ENCODE results near the gene CFAP119. TPM values are rescaled to one million over a fixed set of nuclear protein-coding genes. Genes with fewer than 3 reads are reported as not detected.

The CFAP119 gene
- total and polyA plus RNA-seq, 9 of the 15 experiments (the other 6 are each of a cell fraction or from before 2014, with no cell fraction given) = 5.5 to 33.7 (median 9.6) TPM

GRCh38 chr16:30775131-30775391, 13.2 kb upstream of the CFAP119 start:
- ATAC-seq (no peak), DNase-seq (ENCODE audit: extremely low read depth in 1 of 4, low spot score in 3 of 4) (no peak), FAIRE-seq (no peak)
- TF ChIP-seq MCM7 (IDR thresholded peaks at IDR 0.05) (no peak), MCM2 (IDR thresholded peaks at IDR 0.05; ENCODE audit: low read depth) (no peak), CHD2 (IDR thresholded peaks at IDR 0.05; ENCODE audit: low read depth, low read length) (no peak), ZNF586 (CRISPR knock-in tag; conservative IDR thresholded peaks at IDR 0.05) (no peak), NONO (IDR thresholded peaks at IDR 0.05; ENCODE audit: low read depth in 2 of 2, low read length in 1 of 2) (peak in 1 of 2 experiments; percentile 22; a peak in 1 of 4 replicates), GATA2 (CRISPR knock-in tag; IDR thresholded peaks at IDR 0.05) (no peak), SP2 (IDR thresholded peaks at IDR 0.05; ENCODE audit: extremely low read depth, low read depth, low read length, poor library complexity, severe bottlenecking) (no peak), NCOA2 (IDR thresholded peaks at IDR 0.05; ENCODE audit: partially characterized antibody in 2 of 2) (no peak), NCOA6 (IDR thresholded peaks at IDR 0.05) (no peak), U2AF1 (optimal IDR thresholded peaks at IDR 0.05; ENCODE audit: low read depth, low read length) (no peak), ZNF583 (CRISPR knock-in tag; IDR thresholded peaks at IDR 0.05) (no peak), KLF1 (tag; IDR thresholded peaks at IDR 0.05) (peak; percentile 92; the same call in 1 of the 2 replicates), ZBTB7A (IDR thresholded peaks at IDR 0.05; ENCODE audit: borderline replicate concordance, control insufficient read depth, low read depth, low read length) (peak; percentile 82; the same call in 1 of the 2 replicates), ZNF445 (CRISPR knock-in tag; IDR thresholded peaks at IDR 0.05; ENCODE audit: low read depth) (0 out of 2 replicates have a peak, but pooled peaks have one; percentile 3), MYNN (IDR thresholded peaks at IDR 0.05) (0 out of 2 replicates have a peak, but pooled peaks have one; percentile 71), MYNN (CRISPR knock-in tag; IDR thresholded peaks at IDR 0.05) (no peak), GATAD2B (IDR thresholded peaks at IDR 0.05; ENCODE audit: borderline replicate concordance) (no peak), HMGN3 (IDR thresholded peaks at IDR 0.05; ENCODE audit: borderline replicate concordance, extremely low read depth, insufficient read length, low read depth, low read length) (peak; percentile 37), LCOR (CRISPR knock-in tag; IDR thresholded peaks at IDR 0.05) (0 out of 2 replicates have a peak, but pooled peaks have one; percentile 6), PURB (CRISPR knock-in tag; IDR thresholded peaks at IDR 0.05; ENCODE audit: low read depth) (no peak), HNRNPK (IDR thresholded peaks at IDR 0.05; ENCODE audit: low read depth, low read length, poor library complexity, severe bottlenecking) (no peak), TGIF2 (CRISPR knock-in tag; IDR thresholded peaks at IDR 0.05) (0 out of 2 replicates have a peak, but pooled peaks have one; percentile 75)
- H2AFZ ChIP-seq (ENCODE audit: low read depth, low read length) = peak overlapping the region; percentile 41; the same call in 1 of the 2 replicates
- no peaks in the 10 kb centered on the region for H3K9me3 ChIP-seq (replicated peaks; ENCODE audit: control insufficient read depth, insufficient read depth, low read depth, low read length)
- WGBS (ENCODE audit: insufficient coverage, low coverage, missing lambda C conversion rate) = 20% methylated on average over 15 of the region's 15 CpGs
- CTCF ChIA-PET (ENCODE audit: low intra/inter-chr PET ratio) = no interaction called here
- H3K27me3 ChIP-seq (ENCODE audit: control insufficient read depth in 2 of 2, insufficient read depth in 2 of 2, low read length in 2 of 2) = no peaks in the 10 kb centered on the region
- peaks cover 5% of the 10 kb centered on the region; the same call in 1 of the 2 replicates for H4K20me1 ChIP-seq (replicated peaks; ENCODE audit: control insufficient read depth, insufficient read depth, low read length)
- peaks cover 27 to 49% of the 10 kb centered on the region in 2 experiments for H3K4me1 ChIP-seq (replicated peaks in 1 of 2; ENCODE audit: control insufficient read depth in 2 of 2, insufficient read depth in 2 of 2, low read length in 2 of 2)
- H3K36me3 ChIP-seq (ENCODE audit: control insufficient read depth, insufficient read depth, low read length) = peaks cover 53% of the 10 kb centered on the region; the same call in 2 of the 3 replicates
- H3K9ac ChIP-seq (ENCODE audit: insufficient read depth in 1 of 2, low read depth in 2 of 2, low read length in 2 of 2) = peak overlapping the region; percentile 97 to 98
- in situ Hi-C loops (cut with MboI) (no loop called here), intact Hi-C loops (cut with micrococcal nuclease) (loop anchor here (5.0 to 10.0 kb wide), 2 partner anchors 60 to 147 kb away; partner anchors contain the start of gene FBXL19)
- POLR2A ChIA-PET = interaction anchor here (0.6 to 2.6 kb wide), 14 partner anchors 9 to 677 kb away, joined by 3 to 19 read pairs (median 4); partner anchors contain the start of genes PHKG2 and ZNF629
- TSS peak; percentile 35 for BruUV-seq (replicated peaks)
- peaks cover 33% of the 10 kb centered on the region for H3K79me2 ChIP-seq (ENCODE audit: control insufficient read depth, insufficient read depth, low read length)
- H3K4me3 ChIP-seq = peak overlapping the region; percentile 66
- peak overlapping the region; percentile 95 for H3K4me2 ChIP-seq (ENCODE audit: insufficient read depth, low read length)
- H3K27ac ChIP-seq (ENCODE audit: extremely low read depth, low read depth, low read length) = peak overlapping the region; percentile 94
- H3K9me1 ChIP-seq (ENCODE audit: control insufficient read depth, insufficient read depth, low read length) = no peaks in the 10 kb centered on the region

Measured in K562 (cell line).